ENCODE data around the gene MYOD1.
A peak's percentile ranks its signal among the peaks of the same experiment; 100 is the strongest.

Gene MYOD1

DNA sequence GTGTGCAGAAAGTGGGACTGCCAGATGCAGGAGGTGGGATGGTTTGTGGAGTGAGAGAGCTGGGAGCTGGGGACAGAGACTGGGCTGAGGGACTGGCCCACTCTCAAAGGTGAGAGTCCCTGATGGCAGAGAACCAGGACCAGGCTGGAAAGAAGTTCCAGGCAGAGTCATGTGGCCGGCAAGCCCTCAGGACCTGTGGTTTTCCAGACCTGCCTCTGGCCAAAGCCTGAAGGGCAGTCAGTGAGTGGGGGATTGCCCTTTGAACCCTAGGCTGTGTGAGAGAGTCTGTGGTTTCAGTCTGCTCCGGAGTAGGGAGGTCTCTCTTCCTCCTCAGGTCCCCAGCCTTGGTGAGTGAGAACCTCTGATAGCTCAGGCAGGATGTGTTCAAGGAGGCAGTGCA is 32.2 kb downstream of the MYOD1 start:
- DNase-seq = no peak

- DNase-seq = no peak
These were observed 32.8 kb downstream of the MYOD1 start for GRCh38 chr11:17752144-17752543.

DNA sequence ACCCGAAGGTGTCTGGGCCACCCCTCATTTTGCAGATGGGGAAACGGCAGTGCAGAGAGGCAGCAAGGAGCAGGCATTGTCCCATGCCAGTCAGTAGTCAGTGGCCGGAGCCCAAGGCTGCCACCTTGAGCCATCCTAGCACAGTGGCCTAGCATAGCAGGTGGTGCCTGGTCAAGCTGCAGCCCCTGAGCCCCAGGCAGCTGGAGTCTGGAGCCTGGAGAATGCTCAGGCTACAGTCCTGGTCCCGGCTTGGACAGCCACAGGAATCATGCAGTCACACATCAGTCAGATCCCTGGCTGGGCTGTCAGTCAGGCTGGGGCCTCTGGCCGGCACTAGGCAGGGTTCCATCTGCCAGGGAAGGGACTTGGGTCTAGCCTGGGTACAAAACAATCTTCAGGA is 33.8 kb downstream of the MYOD1 start:
- no peak for DNase-seq

DNA sequence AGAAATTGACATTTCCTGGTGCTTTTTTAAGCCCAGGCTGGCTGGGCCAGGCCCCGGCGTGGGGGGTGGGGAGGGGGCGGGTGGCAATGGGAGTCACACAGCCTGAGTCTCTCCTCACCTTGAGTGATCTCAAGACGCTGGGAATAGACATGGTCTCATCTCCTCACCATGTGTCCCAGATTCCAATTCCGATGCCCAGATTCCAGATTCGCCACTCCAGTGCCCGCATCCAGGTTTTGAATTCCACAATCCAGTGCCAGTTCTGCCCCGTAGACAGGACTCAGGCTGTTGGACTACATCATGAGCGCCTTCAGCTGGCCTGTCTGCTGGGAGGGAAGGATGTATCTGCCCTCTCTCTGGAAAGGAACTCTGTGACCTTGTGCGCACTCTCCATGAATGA is 34.3 kb downstream of the MYOD1 start:
- no peak for DNase-seq

- DNase-seq = no peak
These were observed 36.5 kb downstream of the MYOD1 start for GRCh38 chr11:17755891-17756290.

- DNase-seq = peak; percentile 34
These were observed 41.0 kb downstream of the MYOD1 start for GRCh38 chr11:17760102-17761029.

GRCh38 chr11:17762309-17762974 is 43.1 kb downstream of the MYOD1 start:
- no peak for DNase-seq

DNA sequence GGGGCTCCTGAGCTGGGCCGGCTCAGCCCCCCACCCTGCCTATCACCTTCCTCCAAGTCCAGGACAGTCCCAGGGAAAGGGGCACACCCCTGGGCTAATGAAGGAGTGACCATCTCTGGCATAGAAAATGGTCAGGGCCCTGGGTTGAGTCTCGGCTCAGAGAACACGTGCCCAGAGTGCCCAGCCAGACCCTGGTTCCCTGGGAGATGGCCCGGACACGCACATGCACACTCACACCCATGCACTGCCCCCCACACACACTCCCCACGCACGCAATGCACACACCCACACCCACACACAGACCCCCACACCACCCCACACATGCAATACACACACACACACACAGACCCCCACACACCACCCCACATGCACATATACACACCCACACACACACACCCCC is 43.9 kb downstream of the MYOD1 start:
- no peak for DNase-seq

DNA sequence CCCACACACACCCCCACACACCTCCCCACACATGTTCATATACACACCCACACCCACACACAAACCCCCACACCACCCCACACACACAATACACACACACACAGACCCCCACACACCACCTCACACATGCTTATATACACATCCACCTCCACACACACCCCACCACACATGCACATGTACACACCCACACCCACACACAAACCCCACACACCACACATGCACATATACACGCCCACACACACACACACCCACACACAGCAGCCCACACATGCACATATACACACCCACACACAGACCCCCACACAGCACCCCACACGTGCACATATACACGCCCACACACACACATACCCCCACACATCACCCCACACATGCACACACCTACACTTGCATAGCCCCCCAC is 44.3 kb downstream of the MYOD1 start:
- no peak for DNase-seq

- no peak for DNase-seq
These were observed 45.3 kb downstream of the MYOD1 start for GRCh38 chr11:17764446-17765218.

GRCh38 chr11:17765356-17766072 is 46.1 kb downstream of the MYOD1 start:
- DNase-seq = no peak

DNA sequence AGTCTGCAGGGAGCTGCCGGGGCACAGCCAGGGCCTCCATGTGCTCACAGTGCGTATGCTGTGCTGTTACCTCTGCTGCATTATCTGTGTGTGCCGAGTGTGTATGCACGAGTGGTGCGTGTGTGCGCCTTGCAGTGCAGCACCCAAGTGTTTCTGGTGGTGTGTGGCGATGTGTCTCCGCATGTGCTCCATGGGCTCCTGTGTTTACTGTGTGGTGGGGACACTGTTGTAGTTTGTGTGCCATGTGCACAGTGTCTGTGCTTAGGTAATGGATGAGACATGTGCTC is 46.6 kb downstream of the MYOD1 start:
- no peak for DNase-seq

GRCh38 chr11:17766590-17766989 is 47.2 kb downstream of the MYOD1 start:
- DNase-seq = no peak

DNA sequence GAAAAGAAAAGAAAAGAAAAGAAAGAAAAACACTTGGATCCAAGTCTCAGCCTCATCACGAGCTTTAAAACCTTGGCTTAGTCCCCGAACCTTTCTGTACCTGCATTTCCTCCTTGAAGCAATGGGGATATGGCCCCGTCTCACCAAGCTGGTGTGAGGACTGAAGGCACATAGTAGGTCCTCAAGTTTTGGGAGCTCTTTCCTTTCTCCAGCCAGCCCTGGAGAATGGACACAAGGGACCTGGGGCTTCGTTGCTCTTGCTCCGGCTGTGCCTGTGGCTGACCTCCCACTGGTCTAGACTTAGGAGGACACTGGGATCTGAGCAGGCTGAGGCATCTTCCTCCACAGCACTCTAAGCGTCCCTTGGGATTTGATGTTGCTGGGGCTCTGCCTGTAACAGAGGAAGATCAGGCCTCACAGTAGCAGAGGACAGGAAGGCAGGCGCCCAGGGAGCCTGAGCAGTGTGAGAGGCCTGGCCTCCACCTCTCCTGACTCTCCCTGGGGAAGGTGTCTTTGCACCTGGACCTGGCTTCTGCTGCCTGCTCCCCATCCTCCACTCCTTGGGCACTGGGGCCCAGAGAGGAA is 48.0 kb downstream of the MYOD1 start:
- no peak for DNase-seq

DNA sequence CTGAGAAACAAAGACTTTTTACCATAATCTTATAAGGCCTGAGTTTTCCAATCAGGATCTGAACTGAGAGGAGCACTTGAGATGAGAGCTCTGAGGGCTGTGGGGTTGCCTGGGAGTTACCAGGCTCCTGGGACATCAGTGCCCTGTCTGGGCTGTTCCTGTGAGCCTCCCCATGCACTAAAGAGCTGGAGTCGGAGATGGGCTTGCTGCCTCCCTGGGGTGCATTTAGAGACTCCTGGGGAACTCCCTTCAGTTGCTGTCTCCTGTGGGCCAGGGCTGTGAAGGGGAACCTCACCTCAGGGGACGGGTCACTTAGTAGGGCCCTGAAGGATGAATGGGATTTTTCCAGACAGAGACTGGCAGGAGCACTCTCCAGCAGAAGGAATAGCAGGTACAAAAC is 48.5 kb downstream of the MYOD1 start:
- DNase-seq = no peak

GRCh38 chr11:17768547-17768946 is 49.2 kb downstream of the MYOD1 start:
- DNase-seq = no peak

GRCh38 chr11:17769218-17769617 is 49.8 kb downstream of the MYOD1 start:
- no peak for DNase-seq

- peak; percentile 12 for DNase-seq
These were observed 50.8 kb downstream of the MYOD1 start for GRCh38 chr11:17770048-17770652.

DNA sequence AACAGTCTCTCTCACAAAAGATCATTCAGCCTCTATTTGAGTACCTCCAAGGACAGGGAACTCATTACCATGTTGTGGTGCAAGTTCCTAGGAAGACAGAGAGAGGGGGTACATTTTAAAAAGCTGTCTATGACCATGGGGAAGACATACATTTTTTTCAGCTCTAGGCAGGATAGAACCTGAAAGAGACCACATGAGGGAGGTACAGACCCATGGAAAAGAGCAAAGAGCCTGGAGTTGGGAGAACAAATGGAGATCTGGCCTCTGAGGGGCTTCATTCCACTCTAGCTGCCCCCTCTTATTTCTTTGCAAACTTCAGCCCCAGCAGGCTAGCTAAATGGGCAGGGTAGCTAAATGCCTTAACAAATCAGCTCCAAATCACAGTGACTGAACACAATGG is 51.5 kb downstream of the MYOD1 start:
- no peak for DNase-seq

DNA sequence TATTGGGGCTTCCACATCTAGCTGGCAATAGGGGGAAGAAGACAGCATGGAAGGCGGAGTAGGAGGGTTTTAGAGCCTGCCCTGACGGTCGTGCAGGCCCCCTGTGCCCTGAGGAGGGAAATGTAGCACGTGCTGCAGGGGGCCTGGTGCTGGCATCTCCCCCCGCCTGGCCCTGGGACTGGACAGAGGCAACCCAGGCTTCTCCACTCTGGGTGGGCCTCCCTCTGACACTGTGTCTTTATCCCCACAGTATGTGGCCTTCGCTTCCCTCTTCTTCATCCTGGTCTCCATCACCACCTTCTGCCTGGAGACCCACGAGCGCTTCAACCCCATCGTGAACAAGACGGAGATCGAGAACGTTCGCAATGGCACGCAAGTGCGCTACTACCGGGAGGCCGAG is 52.0 kb downstream of the MYOD1 start:
- no peak for DNase-seq

All from stimulated activated CD4-positive, alpha-beta T cell treated with anti-CD3 and anti-CD28 coated beads, Interleukin-15, amount 100 ng/mL, for 24 hours (primary cell).